Prostate gland (tissue), 2 donors: ENCODE data around the gene CPNE9.

Experiments used
- POLR2A ChIP-seq: fragments of 450-650 bp; IDR thresholded peaks from one replicate; pipeline ENCODE4 v1.6.1; 2016; ENCODE audit warnings: antibody characterized with exemption, mild to moderate bottlenecking
- POLR2AphosphoS5 ChIP-seq: sonication (generic); formaldehyde crosslinking; IDR thresholded peaks from one replicate; pipeline ENCODE4 v1.6.1; 2017; ENCODE audit warnings: antibody characterized with exemption
- TF ChIP-seq, protein P1 (sequence below), 4 experiments: fragments of 200-600 bp in 2 of 4; fragments of 450-650 bp in 2 of 4; sonication (generic) in 2 of 4; IDR thresholded peaks; 1 replicate in 3 of 4; 2 replicates in 1 of 4; pipeline ENCODE4 v1.5.1; 2016 to 2019; ENCODE audit warnings: antibody characterized with exemption in 4 of 4, mild to moderate bottlenecking in 2 of 4, moderate library complexity in 2 of 4

DNA sequence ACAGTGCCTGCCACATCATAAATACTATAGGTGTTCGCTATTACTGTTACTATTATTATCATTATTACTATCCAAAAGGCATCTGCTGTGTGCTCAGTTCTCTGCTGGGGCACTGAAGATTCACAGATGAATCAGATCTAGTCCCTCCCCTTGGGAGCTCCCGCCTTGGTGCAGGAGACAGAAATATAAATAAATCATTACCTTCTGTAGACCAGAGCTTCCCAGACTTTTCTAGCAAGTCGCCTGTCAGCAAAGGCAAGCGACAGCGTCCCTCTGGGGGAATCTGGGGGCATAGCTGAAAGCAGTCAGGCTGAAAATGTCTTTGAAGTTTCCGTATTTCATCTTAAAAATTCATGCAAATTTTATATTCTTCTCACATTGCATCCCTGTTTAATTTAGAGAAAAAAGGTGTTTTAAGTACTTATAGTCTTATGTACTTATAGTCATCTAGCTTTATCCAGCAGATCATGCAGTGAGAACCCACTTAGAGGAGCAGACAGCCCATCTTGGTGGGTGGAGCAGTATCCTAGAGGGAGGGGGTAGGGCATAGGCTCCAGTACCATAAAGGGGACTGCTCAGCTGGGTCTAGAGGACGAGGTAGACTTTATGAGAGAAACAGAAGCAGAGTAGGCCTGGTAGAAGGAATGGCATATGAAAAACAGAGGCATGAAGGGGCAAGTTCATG, 17.5 kb downstream of the CPNE9 start:
- TF ChIP-seq, protein P1, sequence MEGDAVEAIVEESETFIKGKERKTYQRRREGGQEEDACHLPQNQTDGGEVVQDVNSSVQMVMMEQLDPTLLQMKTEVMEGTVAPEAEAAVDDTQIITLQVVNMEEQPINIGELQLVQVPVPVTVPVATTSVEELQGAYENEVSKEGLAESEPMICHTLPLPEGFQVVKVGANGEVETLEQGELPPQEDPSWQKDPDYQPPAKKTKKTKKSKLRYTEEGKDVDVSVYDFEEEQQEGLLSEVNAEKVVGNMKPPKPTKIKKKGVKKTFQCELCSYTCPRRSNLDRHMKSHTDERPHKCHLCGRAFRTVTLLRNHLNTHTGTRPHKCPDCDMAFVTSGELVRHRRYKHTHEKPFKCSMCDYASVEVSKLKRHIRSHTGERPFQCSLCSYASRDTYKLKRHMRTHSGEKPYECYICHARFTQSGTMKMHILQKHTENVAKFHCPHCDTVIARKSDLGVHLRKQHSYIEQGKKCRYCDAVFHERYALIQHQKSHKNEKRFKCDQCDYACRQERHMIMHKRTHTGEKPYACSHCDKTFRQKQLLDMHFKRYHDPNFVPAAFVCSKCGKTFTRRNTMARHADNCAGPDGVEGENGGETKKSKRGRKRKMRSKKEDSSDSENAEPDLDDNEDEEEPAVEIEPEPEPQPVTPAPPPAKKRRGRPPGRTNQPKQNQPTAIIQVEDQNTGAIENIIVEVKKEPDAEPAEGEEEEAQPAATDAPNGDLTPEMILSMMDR (IDR thresholded peaks at IDR 0.05): no peak
- no peak for TF ChIP-seq POLR2A
- TF ChIP-seq POLR2AphosphoS5: no peak
